Ovary (tissue), 3 donors: Measurements from ENCODE around the gene AGMO.

Experiments used
- CTCF ChIP-seq, 3 donors: fragments of 450-650 bp in 2 of 3; fragments of 200-600 bp in 1 of 3; IDR thresholded peaks; one replicate each; pipeline versions ENCODE4 v1.5.1 to v1.8.0; 2016 to 2022; ENCODE audit warnings: antibody characterized with exemption in 3 of 3, mild to moderate bottlenecking in 1 of 3
- EP300 ChIP-seq: sonication (generic); formaldehyde crosslinking; IDR thresholded peaks from one replicate; pipeline ENCODE4 v1.6.1; 2017; ENCODE audit warnings: antibody characterized with exemption
- POLR2A ChIP-seq: fragments of 450-650 bp; IDR thresholded peaks from one replicate; pipeline ENCODE4 v1.6.1; 2017; ENCODE audit warnings: antibody characterized with exemption, mild to moderate bottlenecking, moderate library complexity
- donor health status: DM: no; HTN: no; CAD: no.

GRCh38 chr7:15554744-15555143, 7.1 kb downstream of the AGMO start:
- TF ChIP-seq CTCF (IDR thresholded peaks at IDR 0.05) (no peak), EP300 (no peak), POLR2A (no peak)
